ENCODE results near the gene TMEM214. TPM values are rescaled to one million over a fixed set of nuclear protein-coding genes. Genes with fewer than 3 reads are reported as not detected.
"Not testable (repeated sequence)": the region's sequence is repeated elsewhere in the genome, so short reads cannot be mapped to it uniquely, and the experiment has no call there.

Gene TMEM214
- total RNA-seq, 6 donors from 2014 or later = 42.5 to 176 (median 62.0) TPM

DNA sequence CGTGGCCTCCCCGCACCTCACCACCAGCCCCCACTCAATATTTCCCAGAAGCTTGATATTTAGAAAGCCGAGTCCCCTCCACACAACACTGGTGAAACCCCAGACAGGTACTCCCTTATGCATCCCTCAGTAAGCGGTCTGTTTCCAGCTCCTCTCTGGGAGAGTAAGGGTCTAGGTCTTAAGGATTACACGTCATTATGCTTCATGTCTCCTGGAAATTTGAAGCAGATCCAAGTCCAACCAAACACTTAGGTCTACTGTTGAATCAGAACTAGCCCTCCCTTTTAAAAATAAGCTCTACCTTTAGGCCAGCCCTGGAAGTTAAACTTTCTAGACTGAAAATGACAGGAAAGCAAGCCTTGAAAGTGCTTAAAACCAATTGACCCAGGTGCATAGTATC lies 40.2 kb downstream of the TMEM214 start:
- Histone ChIP-seq H3K27me3 (no peaks in the 10 kb centered on the region), H3K9me3 (no peaks in the 10 kb centered on the region), H3K4me3 (no peak overlapping the region), H3K36me3 (peaks cover 0 to 17% (median 11%) of the 10 kb centered on the region in 4 donors), H3K4me1 (peaks cover 43 to 52% (median 47%) of the 10 kb centered on the region in 4 donors), H3K27ac (peak overlapping the region in 3 of 4 donors; percentile 92 to 96 (median 94))
- no peak for DNase-seq
- ATAC-seq (ENCODE audit: low FRiP score in 2 of 2) = no peak
- TF ChIP-seq POLR2A (IDR thresholded peaks at IDR 0.05) (no peak), EP300 (IDR thresholded peaks at IDR 0.05) (no peak), POLR2AphosphoS5 (IDR thresholded peaks at IDR 0.05) (no peak)
- TF ChIP-seq, protein P1, sequence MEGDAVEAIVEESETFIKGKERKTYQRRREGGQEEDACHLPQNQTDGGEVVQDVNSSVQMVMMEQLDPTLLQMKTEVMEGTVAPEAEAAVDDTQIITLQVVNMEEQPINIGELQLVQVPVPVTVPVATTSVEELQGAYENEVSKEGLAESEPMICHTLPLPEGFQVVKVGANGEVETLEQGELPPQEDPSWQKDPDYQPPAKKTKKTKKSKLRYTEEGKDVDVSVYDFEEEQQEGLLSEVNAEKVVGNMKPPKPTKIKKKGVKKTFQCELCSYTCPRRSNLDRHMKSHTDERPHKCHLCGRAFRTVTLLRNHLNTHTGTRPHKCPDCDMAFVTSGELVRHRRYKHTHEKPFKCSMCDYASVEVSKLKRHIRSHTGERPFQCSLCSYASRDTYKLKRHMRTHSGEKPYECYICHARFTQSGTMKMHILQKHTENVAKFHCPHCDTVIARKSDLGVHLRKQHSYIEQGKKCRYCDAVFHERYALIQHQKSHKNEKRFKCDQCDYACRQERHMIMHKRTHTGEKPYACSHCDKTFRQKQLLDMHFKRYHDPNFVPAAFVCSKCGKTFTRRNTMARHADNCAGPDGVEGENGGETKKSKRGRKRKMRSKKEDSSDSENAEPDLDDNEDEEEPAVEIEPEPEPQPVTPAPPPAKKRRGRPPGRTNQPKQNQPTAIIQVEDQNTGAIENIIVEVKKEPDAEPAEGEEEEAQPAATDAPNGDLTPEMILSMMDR (IDR thresholded peaks at IDR 0.05) = no peak
- WGBS, 2 donors = 78 to 81% methylated on average over 5 of the region's 5 CpGs

DNA sequence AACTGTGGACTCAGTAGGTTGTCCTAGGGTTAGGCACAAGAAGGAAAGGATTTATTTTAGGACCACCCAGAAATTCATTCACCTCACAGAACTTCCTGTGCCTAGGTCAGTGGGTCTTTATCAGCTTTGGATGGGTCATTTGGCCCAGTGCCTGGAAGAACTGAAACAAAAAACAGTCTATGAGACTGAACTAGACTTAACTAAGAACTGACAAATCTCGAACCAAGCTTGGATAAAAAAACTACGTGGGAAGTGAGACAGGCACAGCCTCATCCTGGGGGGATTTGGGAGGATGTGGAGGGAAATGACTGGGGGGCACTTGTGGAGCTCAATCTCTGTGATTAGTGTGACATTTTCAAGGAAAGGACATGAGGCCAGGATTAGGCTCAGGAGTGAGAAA lies 41.0 kb downstream of the TMEM214 start:
- Histone ChIP-seq H3K4me1 (peaks cover 36 to 53% (median 46%) of the 10 kb centered on the region in 4 donors), H3K27me3 (no peaks in the 10 kb centered on the region), H3K9me3 (no peaks in the 10 kb centered on the region), H3K36me3 (peaks cover 0 to 9% (median 7%) of the 10 kb centered on the region in 4 donors), H3K27ac (peak overlapping the region; percentile 8 to 96 (median 38)), H3K4me3 (no peak overlapping the region)
- DNase-seq (no peak), ATAC-seq (ENCODE audit: low FRiP score in 2 of 2) (no peak)
- no peak for TF ChIP-seq POLR2AphosphoS5 (IDR thresholded peaks at IDR 0.05)
- 42 to 45% methylated on average over 2 of the region's 2 CpGs for WGBS, 2 donors

DNA sequence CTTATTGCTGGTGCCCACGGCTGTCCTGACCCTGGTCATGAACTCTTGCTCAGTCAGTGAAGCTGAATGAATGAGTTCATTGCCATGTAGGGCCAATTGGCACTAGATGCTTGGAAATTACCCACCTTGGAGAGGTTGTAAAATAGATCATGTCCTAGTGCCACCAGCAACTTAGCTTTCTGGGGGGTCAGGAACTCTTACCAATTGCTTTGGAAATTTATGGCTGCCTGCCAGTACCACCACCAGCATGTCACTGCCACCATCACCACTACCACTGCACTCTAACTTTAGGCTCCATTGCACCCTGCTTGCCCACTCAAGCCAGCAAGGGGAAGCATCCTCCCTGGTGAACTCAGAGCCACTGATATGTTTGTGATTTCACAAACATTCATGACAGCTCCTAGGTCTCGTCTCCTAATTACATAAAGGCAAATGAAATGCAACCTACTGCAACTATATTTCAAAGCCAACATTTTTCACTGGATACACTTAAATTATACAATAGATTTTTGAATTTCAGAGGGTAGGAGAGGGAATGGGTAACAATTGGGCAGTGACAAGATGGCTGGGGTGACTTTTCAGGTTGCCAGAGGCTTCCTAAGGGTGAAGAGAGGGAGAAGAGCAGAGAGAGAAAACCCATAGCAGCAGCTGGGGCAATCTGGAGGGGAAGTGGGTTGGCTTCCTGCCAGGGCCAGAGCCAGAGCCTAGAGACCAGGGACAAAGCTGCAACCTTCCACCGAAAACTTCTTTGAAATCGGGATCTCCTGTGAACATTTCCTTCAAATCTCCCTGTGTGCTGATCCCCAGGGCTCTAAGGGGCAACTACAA lies 42.2 kb downstream of the TMEM214 start:
- DNase-seq (peak in 1 of 2 donors; percentile 63), ATAC-seq (ENCODE audit: low FRiP score in 2 of 2) (no peak)
- no peak for TF ChIP-seq POLR2A (IDR thresholded peaks at IDR 0.05)
- TF ChIP-seq EP300 (IDR thresholded peaks at IDR 0.05) = no peak
- TF ChIP-seq POLR2AphosphoS5 (IDR thresholded peaks at IDR 0.05) = no peak
- TF ChIP-seq, protein P1 (IDR thresholded peaks at IDR 0.05) = no peak
- WGBS, 2 donors = 46 to 60% methylated on average over 4 of the region's 4 CpGs
- Histone ChIP-seq H3K27me3 (no peaks in the 10 kb centered on the region), H3K9me3 (no peaks in the 10 kb centered on the region), H3K4me1 (peaks cover 24 to 42% (median 36%) of the 10 kb centered on the region in 4 donors), H3K27ac (peak overlapping the region; percentile 19 to 96 (median 48)), H3K36me3 (peaks cover 0 to under 1% (median 0%) of the 10 kb centered on the region in 4 donors), H3K4me3 (no peak overlapping the region)

DNA sequence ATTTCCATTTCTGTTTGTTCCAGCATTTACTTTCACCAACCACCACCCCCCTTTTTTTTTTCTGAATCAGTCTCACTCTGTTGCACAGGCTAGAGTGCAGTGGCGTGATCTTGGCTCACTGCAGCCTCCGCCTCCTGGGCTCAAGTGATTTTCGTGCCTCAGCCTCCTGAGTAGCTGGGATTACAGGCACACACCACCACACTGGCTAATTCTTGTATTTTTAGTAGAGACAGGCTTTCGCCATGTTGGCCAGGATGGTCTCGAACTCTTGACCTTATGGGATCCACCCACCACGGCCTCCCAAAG lies 42.8 kb downstream of the TMEM214 start:
- H3K27ac ChIP-seq = peak overlapping the region; percentile 19 to 96 (median 48)
- not testable (repeated sequence) for ATAC-seq (ENCODE audit: low FRiP score in 2 of 2)

DNA sequence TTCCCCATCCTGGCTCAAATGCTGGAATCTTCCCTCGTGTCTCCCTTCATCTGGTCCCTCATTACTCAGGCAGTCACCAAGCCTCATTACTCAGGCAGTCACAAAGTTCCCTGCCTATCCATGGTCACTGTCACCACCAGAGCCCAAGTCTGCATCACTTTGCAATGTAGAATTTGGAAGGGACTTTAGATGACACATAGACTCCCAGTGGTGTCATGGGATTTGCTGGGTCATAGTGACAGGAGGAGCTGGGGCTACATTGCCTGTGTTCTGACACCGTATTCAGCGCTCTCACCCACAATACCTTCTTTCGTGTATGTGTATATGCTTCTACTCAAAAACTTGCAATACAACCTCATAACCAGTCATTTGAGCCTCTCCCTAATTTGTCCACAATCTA lies 43.6 kb downstream of the TMEM214 start:
- TF ChIP-seq, protein P1 (IDR thresholded peaks at IDR 0.05) = no peak
- TF ChIP-seq POLR2AphosphoS5 (IDR thresholded peaks at IDR 0.05) (no peak), EP300 (IDR thresholded peaks at IDR 0.05) (no peak), POLR2A (IDR thresholded peaks at IDR 0.05) (no peak)
- Histone ChIP-seq H3K27me3 (no peaks in the 10 kb centered on the region), H3K36me3 (no peaks in the 10 kb centered on the region), H3K4me1 (peaks cover 24 to 37% (median 32%) of the 10 kb centered on the region in 4 donors), H3K4me3 (no peak overlapping the region), H3K9me3 (no peaks in the 10 kb centered on the region), H3K27ac (peak overlapping the region in 2 of 4 donors; percentile 39 to 96)
- DNase-seq = no peak
- whole genome bisulfite sequencing, 2 donors = 77 to 79% methylated on average over 4 of the region's 4 CpGs
- ATAC-seq (ENCODE audit: low FRiP score in 2 of 2) = no peak

More for the DNA sequence above, 42.8 kb downstream of the TMEM214 start:
- peaks cover 24 to 36% (median 32%) of the 10 kb centered on the region in 4 donors for H3K4me1 ChIP-seq
- H3K27me3 ChIP-seq, H3K9me3 ChIP-seq, H3K36me3 ChIP-seq, DNase-seq, H3K4me3 ChIP-seq: not testable (repeated sequence)
- WGBS, 2 donors = 61 to 77% methylated on average over 6 of the region's 6 CpGs
